ENCODE measurements around the gene TMED4.

DNA sequence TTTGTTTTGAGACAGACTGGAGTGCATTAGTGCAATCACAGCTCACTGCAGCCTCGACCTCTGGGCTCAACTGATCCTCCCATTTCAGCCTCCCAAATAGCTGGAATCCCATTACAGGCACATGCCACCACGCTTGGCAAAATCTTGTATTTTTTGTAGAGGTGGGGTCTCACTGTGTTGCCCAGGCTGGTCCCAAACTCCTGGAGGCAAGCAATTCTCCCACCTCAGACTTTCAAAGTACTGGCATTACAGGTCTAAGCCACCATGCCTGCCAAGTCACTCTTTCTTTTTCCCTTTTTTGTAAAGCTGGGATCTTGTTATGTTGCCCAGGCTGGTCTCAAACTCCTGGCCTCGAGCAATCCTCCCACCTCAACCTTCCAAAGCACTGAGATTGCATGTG lies 32.6 kb downstream of the TMED4 start:
- TF ChIP-seq, protein P1, sequence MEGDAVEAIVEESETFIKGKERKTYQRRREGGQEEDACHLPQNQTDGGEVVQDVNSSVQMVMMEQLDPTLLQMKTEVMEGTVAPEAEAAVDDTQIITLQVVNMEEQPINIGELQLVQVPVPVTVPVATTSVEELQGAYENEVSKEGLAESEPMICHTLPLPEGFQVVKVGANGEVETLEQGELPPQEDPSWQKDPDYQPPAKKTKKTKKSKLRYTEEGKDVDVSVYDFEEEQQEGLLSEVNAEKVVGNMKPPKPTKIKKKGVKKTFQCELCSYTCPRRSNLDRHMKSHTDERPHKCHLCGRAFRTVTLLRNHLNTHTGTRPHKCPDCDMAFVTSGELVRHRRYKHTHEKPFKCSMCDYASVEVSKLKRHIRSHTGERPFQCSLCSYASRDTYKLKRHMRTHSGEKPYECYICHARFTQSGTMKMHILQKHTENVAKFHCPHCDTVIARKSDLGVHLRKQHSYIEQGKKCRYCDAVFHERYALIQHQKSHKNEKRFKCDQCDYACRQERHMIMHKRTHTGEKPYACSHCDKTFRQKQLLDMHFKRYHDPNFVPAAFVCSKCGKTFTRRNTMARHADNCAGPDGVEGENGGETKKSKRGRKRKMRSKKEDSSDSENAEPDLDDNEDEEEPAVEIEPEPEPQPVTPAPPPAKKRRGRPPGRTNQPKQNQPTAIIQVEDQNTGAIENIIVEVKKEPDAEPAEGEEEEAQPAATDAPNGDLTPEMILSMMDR (IDR thresholded peaks at IDR 0.05; ENCODE audit: low read length): no peak
- TF ChIP-seq EZH2phosphoT487 (IDR thresholded peaks at IDR 0.05; ENCODE audit: low read length) (no peak), EZH2 (optimal IDR thresholded peaks at IDR 0.05; ENCODE audit: low read depth, low read length) (no peak)
